ENCODE data around the gene C9orf40.
A peak's percentile ranks its signal among the peaks of the same experiment; 100 is the strongest.

Gene C9orf40, protein sequence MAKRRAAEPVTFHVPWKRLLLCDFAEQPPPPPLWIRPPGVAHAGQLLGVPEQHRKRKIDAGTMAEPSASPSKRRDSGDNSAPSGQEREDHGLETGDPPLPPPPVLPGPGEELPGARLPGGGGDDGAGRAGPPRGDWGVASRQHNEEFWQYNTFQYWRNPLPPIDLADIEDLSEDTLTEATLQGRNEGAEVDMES

DNA sequence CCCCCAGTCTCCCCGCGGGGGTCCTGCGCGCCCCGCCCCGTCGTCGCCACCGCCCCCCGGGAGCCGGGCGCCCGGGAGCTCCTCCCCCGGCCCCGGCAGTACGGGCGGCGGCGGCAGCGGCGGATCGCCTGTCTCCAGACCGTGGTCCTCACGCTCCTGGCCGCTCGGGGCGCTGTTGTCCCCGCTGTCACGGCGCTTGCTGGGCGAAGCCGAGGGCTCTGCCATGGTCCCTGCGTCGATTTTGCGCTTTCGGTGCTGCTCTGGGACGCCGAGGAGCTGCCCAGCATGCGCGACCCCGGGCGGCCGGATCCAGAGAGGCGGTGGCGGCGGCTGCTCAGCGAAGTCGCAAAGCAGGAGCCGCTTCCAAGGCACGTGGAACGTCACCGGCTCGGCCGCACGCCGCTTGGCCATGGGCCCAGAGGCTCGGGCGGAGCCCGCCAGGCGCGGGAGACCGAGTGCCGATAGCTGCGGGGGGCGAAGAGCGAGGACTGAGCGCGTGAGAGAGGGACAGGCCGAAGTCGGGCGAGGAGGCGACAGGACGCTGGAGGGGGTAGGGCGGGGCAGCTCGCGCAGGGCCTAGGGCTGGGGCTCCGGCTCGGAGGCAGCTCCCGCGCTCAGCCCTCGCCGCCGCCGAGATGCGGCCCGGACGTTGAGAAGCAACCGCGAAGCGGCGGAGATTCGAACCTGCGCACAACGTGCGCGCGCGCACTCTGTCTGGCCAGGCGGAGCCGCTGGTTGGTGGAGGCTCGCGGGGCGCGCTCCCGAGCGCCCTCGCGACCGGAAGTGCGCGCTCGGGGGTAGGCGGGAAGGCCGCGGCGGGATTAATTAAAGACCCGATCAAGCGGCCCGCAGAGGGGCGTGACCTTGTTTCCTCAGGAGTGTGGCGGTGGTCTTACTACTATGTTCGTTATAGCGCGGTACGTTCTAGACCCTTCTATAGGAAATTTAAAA lies at the start of gene C9orf40:
TSS of gene C9orf40 (minus strand) at position 712 of the 951 bp plus-strand sequence. CDS start at position 411, 301 bp downstream.
- peak; percentile 41 for DNase-seq

DNA sequence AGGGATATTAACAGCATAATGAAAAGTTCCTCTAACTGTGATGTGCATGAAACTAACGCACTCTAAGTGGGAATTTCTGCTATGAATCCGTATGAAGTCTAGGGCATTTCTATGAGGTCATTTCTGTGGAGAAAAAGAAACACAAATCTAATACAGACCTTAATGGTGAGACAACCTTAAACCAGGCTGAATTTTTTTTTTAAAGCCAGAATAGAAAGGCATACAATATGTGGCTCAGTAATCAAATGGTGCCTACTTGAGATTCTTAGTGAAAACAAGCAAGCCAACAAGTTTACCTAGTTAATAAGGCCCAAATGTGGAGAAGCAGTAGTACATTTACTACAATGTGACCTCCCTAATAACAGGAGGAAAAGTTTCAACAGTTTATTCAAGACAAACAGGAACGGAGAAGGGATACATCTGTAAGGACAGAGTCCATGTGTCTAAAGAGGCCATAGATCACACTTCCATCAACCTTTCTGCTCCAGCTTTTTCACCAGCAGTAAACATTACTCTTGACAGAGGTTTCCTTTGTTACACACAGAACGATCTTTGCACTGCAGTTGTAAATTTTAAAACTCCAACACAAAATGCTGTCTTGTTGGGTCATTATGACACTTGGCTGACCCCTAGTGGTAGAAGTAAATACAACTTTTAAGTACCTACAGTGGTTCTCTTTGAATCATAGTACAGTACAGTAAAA lies 49.2 kb upstream of the C9orf40 start:
- DNase-seq: peak; percentile 9

DNA sequence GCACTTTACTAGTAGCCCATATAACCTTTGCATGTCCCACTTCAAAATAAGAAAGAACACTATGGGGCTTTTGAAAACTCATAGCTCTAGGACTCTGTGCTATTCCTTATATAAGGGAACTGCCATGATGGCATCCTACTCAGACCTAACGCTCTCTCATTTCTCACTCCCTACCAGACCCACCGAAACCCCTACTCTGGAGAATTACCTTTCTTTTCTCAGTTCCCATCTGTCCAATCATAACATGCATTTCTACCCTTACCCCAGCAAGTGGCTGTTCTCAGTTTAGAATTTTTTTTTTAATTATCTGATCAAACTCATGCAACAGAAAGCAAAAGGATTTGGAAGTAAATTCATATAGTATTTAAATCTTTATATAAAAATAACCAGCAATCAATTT lies 48.1 kb upstream of the C9orf40 start:
- DNase-seq: no peak

DNA sequence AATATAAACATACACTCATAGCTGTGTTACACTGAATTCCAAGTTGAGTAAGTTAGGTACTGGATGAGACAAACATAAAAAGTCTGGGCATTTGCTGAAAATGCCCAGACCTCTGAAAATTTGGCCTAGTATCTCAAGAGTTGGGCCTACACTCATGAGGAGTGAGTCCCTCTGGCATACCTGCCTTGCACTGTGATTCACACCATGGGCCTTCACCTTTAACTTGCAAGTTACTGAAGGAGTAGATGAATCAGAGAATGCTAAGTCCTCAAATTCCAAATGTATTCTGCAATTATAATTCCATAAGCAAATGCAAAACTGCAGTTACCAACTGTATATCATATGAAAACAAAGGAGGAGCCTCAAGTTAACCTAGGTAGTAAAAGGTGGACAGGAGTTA lies 32.3 kb upstream of the C9orf40 start:
- DNase-seq: no peak

DNA sequence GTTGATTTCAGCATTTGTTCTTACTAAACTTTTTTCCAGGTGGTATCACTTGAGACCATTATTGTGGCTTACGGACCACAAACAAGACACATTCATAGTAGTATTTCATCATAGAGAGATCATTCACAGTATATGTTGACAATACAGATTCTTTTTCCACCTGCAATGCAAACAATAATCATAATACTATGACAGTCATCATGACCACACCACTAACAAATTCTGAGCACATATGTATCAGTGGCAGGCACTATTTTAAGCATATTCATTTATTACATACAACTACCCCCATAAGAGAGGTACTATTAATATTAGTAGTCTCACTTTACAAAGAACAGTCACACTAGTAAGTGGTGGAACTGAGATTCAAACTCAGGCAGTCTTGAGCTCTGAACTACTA lies 31.0 kb upstream of the C9orf40 start:
- no peak for DNase-seq

DNA sequence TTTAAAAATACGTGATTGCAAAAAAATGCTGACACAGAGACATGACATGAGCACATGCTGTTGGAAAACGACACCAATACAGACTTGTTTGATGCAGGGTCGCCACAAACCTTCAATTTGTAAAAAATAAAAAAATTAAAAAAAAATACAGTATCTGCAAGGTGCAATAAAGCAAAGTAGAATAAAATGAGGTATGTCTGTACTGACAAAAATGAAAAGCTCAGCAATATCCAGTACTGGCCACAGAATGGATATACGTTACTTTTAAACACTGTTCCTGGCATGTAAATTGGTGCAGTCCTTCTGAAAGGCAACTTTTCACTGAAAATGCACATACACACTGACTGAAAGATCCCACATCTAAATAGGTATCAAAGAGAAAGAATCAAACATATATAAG lies 27.1 kb upstream of the C9orf40 start:
- DNase-seq: no peak

DNA sequence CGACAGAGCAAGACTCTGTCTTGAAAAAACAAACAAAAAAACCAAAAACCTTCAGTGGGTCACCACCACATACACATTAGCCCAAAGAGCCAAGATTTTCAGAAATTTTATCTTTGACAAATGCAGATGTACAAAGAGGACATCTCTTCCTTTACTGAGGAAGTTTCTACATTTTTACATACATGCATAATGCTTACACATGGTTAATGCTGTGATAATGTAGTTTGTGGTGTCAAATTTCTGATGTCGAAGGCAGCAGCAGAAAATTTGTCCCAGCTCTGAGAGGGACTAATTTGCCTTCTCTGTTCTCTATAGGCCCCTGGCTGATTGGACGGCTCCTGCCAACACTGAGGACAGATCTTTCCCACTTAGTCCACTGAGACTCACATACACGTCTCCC lies 24.6 kb upstream of the C9orf40 start:
- DNase-seq: no peak

DNA sequence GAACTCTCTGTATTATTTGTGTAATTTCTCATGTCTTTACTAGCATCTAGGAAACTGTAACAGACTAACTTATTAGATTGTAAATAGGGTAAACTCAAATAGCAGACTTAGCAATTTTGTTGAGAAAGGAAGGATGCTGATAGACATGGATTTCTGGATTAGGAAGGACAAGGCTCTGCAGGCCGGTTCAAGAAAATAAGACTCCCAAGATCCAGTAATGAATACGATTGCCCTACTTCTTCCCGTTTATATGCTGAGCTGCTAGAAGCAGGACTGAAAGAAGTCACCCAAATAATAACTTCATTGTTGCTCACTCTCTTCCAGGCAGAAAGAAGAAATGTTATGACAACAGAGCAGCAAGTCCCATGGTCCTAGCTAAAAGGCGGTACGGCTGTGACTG lies 22.8 kb upstream of the C9orf40 start:
- DNase-seq: no peak

DNA sequence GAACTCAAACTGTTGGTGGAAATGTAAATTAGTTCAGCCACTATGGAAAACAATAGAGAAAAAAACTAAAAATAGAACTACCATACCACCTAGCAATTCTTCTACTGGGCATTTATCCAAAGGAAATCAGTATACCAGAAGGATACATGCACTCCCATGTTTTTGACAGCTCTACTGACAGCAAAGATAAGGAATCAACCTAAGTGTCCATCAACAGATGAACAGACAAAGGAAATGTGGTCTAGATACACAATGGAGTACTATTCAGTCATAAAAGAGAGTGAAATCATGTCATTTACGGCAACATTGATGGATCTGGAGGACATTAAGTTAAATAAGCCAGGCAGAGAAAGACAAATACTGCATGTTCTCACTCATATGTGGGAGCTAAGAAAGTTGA lies 21.8 kb upstream of the C9orf40 start:
- no peak for DNase-seq

DNA sequence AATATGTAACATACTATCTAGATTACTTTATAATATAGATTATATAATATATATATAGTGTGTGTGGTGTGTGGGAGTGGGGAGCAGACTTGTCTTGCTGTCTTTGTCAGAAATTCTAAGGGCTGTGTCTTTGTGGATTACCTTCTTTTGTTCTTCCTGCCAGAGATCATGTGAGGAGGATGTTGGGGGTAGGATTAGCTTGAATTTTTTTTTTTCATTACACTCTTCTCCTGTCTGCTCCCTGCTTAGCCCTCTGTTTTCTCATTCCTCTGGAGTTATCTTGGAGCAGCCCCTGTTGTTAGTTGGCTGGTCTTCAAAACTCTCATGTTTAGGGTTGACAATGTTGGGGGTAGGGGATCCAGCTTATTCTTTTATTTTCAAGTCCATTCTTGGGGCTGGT lies 21.0 kb upstream of the C9orf40 start:
- no peak for DNase-seq

DNA sequence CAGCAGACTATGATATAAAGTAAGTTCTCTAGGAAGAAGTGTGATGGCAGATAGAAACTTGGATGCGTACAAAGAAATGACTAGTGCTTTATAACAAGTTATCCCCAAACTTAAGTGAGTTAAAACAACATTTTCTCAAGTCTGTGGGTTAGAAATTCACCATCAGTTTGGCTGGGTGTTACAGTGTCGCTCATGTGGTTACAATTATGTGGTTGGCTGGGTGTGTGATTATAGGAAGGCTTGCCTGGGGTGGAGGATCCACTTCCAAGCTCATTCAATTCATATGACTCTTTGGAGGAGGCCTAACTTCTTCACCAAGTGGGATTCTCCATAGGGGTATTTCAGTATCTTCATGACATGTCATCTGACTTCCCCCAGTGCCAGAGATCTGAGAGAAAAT lies 10.3 kb upstream of the C9orf40 start:
- no peak for DNase-seq

DNA sequence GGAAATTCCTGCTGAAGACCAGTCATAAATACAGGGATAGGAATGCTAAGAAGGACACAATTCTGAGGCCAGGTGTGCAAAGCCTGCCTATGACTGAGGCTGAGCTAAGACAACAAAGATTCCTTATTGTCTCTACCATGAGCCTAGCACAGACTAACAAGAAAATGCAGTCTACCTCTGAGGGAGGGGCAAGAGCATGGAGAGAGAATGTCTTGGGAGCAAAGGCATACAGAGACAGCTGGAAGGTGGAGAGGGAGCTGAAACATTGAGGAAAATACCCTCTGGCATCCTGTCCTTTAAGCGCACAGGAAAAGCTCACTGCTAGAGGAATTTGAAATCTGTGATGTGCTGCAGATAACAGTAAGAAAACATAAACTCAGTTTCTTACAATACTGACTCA lies 8.8 kb upstream of the C9orf40 start:
- no peak for DNase-seq

DNA sequence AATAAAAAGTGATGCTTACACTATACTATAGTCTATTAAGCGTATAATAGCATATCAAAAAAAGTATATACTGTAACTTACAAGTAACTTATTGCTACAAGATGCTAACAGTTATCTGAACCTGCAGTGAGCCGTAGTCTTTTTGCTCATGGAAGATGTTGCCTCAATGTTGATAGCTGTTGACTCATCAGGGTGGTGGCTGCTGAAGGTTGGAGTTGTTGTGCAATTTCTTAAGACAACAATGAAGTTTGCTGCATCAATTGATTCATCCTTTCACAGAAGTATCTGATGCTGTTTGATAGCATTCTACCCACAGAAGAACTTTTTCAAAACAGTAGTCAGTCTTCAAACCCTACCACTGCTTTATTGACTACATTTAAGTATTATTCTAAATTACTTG lies 7.8 kb upstream of the C9orf40 start:
- DNase-seq: no peak

DNA sequence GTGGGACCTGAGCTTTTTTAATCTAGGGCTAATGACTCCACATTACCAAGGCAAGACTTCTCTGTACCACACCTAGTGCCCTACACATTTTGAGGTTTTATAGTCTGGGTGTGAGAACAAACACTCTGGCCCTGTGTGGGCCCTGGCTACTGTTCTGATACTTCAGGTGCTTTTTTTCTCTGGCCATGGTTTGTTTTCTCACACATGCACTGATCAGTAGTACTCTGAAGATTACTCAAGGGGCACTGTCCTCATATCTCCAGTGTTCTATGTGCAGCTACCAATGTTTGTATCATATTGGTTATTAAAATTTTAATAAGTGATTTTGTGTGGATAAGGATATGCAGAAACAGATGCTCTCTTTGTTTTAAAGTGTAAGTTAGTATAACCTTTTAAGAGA lies 5.9 kb upstream of the C9orf40 start:
- no peak for DNase-seq

DNA sequence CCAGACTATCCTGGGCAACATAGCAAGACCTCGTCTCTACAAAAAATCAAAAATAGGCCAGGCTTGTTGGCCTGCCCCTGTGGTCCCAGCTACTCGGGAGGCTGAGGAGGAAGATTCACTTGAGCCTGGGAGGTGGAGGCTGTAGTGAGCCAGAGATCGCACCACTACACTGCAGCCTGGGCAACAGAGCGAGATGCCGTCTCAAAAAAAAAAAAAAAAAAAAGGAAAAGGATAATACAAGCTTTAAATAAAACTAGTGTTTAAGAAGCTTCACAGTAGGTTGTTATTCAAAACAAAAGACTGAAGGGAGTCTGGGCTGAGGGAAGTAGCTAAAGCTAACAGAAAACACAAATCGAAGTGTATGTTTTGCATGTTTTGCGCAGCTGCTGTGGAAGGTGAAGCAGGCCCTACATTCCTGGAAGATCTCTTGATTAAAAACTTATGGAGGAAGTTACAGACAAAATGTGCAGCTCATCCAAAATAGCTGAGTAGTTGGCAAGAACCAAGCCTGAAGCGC lies 581 bp upstream of the C9orf40 start:
- DNase-seq: no peak

DNA sequence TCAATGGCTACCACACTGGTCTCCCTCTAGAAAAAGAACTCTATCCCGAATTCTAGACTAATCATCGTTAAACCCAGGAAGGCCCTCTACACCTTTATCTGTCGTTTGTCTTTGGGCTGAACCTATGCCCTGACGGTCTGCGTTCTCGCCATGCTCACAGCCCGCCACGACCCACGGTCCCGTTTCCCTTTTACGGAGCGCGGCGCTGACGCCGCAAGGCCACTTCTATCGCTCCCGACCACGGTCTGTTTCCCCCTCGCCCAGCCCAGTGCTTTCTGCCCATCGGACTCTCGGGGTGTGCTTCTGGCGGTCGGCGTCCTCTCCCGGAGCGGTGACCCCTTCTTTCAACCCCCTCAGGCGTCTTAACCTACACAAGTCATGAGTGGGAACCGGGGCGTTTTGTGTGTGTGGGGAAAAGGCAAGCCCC lies 974 bp downstream of the C9orf40 start:
- DNase-seq: no peak

DNA sequence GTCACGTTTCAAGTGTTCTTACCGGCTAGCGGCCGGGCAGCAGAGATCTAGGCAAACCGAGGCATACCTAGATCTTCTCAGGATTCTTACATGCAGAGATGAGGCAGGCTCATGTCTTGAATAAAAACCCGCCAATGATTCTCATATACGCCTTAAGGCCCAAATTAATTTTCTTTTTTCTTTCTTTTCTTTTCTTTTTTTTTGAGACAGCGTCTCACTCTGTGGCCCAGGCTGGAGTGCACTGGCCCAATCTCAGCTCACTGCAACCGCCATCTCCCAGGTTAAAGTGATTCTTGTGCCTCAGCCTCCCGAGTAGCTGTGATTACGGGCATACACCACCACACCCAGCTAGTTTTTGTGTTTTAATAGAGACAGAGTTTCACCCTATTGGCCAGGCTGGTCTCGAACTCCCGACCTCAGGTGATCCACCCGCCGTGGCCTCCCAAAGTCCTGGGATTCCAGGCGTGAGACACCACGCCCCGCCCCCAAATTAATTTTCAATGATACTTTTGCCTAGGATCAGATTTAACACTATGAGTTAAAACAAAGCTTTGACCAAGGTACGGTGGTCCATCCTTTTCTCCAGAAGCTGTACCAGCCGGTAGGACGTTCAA lies 1.5 kb downstream of the C9orf40 start:
- DNase-seq: no peak

DNA sequence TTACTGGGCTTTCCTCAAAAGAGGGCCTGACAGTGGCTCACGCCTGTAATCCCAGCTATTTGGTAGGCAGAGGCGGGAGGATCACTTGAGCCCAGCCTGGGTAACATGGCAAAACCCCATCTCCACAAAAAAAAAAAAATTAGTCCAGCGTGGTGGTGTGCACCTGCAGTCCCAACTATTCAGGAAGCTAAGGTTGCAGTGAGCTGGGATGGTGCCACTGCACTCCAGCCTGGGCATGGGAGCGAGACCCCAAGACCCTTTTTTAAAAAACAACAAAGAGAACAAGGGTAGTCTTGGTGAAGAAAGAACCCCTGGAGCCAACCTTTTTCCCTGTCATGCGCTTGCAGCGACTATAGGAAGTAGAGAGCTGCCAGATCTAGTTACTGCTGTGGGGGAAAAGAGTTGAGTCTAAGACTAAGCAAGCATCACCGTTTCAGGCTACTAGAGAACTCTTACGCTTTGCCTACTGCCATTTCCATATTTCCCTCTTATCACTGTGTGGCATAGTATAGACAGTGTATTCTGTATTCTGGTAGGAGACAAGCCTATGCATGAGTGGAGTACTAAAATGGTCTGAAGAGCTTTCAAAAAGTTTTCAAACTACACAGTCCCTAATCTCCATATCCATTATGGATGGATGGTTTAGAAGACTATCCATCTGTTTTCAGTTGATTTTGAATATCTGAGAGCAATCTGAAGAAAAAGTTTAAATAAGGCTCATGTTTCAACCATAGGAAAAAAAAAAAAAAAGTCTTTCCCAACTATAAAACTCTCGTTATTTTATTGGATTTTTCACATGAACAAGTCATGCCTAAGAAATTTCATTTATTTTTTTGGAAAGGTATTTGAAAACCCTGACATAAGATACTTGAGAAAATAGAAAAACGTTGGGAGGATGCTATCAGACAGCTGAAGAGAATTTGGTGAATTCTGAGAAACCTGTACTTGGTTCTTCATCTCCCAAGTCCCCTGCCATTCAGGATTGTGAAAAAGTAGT lies 2.6 kb downstream of the C9orf40 start:
- DNase-seq: no peak

DNA sequence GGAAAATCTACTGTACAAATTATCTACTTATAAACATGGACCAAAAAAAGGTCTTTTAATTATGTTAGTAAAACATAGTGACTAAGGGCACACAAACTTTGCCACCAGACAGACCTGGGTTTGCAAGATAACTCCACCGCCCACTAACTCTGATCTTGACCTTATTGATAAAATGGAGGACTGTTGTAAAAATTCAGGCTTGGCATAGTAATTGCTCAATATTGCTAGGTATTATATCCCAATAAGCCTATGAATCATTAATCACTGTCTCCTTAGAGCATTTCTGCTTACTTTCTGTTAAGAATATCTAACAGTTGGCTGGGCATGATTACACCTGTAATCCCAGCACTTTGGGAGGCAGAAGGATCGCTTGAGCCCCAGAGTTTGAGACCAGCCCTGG lies 3.8 kb downstream of the C9orf40 start:
- DNase-seq: no peak

DNA sequence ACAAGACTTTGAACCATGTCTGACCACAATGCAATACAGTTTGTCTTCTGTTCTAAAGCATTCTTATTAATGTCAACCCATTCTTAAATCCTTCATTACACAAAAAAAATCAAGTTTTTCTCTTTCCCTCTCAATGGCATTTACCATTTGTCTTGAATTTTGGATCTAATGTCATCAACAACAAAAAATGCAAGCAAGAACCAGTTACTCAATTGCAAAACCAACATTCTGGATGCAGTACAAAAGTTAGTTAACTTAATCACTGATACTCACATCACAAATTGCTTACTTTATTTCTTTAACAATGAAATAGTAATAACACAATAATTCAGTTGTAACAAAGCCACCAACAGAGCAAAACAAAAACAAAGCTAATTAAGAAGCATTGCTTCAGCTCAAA lies 6.0 kb downstream of the C9orf40 start:
- DNase-seq: no peak

DNA sequence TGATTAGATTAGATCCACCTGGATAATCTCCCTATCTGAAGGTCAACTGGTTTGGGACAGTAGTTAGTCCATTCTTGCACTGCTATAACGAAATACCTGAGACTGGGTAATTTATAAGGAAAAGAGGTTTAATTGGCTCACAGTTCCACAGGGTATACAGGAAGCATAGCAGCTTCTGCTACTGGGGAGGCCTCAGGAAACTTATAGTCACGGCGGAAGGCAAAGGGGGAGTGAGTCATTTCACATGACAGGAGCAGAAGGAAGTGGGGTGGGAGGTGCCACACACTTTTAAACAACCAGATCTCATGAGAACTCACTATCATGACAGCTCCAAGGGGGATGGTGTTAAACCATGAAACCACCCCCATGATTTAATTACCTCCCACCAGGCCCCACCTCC lies 9.9 kb downstream of the C9orf40 start:
- no peak for DNase-seq

DNA sequence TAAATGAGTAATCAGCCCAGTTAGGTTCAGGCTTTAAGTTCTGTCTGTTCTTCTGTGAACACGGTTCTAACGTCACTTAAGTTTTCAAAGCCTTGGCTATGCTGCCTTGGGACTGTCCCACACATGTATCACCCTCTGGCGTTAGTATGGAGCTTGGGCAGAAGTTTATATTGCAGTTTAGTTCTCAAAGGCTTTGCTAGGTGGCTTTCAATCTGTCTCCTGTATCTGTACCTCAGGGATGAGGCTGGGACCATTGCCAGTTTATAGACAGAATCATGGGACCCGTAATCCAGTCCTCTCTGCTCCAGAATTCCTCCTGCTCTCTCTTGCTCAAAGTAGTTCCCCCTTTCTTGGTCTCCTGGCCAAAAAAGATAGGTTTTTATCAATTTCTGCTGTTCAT lies 12.1 kb downstream of the C9orf40 start:
- no peak for DNase-seq

Measured in DMS79 (cell line).